Psoas muscle (tissue), 8 donors: Measurements from ENCODE around the gene UGT1A6. TPM values are rescaled to one million over a fixed set of nuclear protein-coding genes. Genes with fewer than 3 reads are reported as not detected.

Experiments
- ATAC-seq, 4 donors: fragments of 200-7000 bp; cut with Tn5 transposase; one replicate each; pipeline ENCODE4 v1.9.1; 2020; ENCODE audit warnings: moderate library complexity in 3 of 4, mild to moderate bottlenecking in 2 of 4
- DNase-seq, 2 donors: peaks; one replicate each; pipeline ENCODE4 v3.0.0-alpha.2; 2020
- H3K27ac ChIP-seq: fragments of 200-600 bp; one replicate; pipeline ENCODE4 v1.8.0; 2022
- H3K27me3 ChIP-seq, 3 donors: fragments of 200-600 bp in 1 of 3; one replicate each; pipeline versions ENCODE4 v1.6.1 to v1.8.0; 2013 to 2022; ENCODE audit warnings: low read length in 2 of 3, mild to moderate bottlenecking in 2 of 3, moderate library complexity in 1 of 3; ENCODE audit not compliant: insufficient read depth in 3 of 3
- H3K36me3 ChIP-seq, 2 donors: fragments of 200-600 bp in 1 of 2; one replicate each; pipeline versions ENCODE4 v1.6.1 to v1.8.0; 2013 to 2022; ENCODE audit warnings: low read depth in 1 of 2, mild to moderate bottlenecking in 1 of 2, moderate library complexity in 1 of 2; ENCODE audit not compliant: insufficient read depth in 1 of 2
- H3K4me1 ChIP-seq: fragments of 200-600 bp; one replicate; pipeline ENCODE4 v1.8.0; 2022
- H3K4me3 ChIP-seq: fragments of 200-600 bp; one replicate; pipeline ENCODE4 v1.8.0; 2022; ENCODE audit warnings: mild to moderate bottlenecking
- H3K9me3 ChIP-seq: fragments of 200-600 bp; one replicate; pipeline ENCODE4 v1.8.0; 2022
- WGBS, 3 donors: extraction: QIAGEN DNeasy Blood & Tissue Kit; methylation state at CpG; one replicate each; pipeline versions ENCODE4 v1.1.6 to v1.1.7; 2013; 5-methylcytosine and 5-hydroxymethylcytosine counted together
- intact Hi-C, 2 donors: fragments of 100-400 bp; cut with DNase I; formaldehyde crosslinking; loops; one replicate each; pipeline versions ENCODE4 v1.11.0 to v1.14.2; 2022
- polyA plus RNA-seq, 3 donors: library from polyadenylated mRNA; stranded (reverse); fragments of 200-250 nt; gene quantifications; one replicate each; pipeline ENCODE4 v1.2.3, GENCODE V29; 2013
- total RNA-seq, 4 donors: library from RNA; stranded (reverse); fragmentation: NEBNext Ultra II Directional in 2 of 4; extraction: Animal tissue kit (Norgen Biotek cat#: 25700) in 2 of 4; gene quantifications; one replicate each; pipeline versions ENCODE4 v1.2.1 to v1.2.4, GENCODE V29; 2021 to 2023
- TF ChIP-seq, protein P1 (sequence below): fragments of 200-600 bp; IDR thresholded peaks from one replicate; pipeline ENCODE4 v1.8.0; 2022; ENCODE audit warnings: antibody characterized with exemption
- donor health status: healthy with polysubstance abuse.
- donor health status: DM: no; HTN: no; CAD: no; lungs with moderate emphysema.
- donor health status: Bipolar disorder and iron deficiency.
- donor health status: healthy.
- donor health status: DM: yes; HTN: yes; CAD: no.
- donor health status: DM: no; HTN: no; CAD: no.
- donor health status: DM: no; HTN: no; CAD: no.
- donor health status: DM: yes; HTN: yes; CAD: no.

Gene UGT1A6
- total and polyA plus RNA-seq, 7 donors, result not detected

DNA sequence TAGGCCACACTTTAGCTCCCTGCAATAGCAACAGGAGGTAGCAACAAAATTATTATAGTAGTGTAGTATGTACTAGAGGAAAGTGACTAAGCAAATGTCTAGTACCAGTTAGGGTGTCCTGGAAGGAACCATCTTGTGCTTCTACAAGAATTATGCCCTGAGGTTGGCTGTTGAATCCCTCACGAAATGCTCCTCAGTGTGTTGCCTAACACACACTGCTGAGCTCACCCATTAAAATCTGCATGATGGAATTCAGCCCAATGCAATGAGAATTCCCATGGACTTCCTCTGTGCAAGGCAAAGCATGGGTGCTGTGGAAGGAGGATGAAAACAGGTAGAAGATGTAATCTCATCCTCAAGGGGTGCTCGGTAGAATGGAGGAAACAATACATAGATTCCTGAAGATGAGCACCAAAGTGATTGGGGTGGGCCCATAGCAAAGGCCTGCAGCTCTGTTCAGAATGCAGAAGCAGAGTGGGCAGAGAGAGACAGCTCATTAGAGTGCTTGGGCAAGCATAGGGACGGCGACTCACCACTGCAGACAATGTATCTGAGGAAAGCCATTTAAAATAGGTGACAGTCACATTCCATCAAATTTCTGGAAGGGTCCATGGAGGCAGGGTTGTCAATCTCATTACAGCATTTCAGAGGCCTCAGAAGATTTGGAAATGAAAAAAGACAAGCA, 12.2 kb upstream of the UGT1A6 start:
- Histone ChIP-seq H3K4me1 (no peaks in the 10 kb centered on the region), H3K36me3 (no peaks in the 10 kb centered on the region), H3K27ac (no peak overlapping the region), H3K4me3 (no peak overlapping the region), H3K9me3 (no peaks in the 10 kb centered on the region), H3K27me3 (no peaks in the 10 kb centered on the region)
- WGBS, 3 donors, result 76 to 91% (median 90%) methylated on average over 4 of the region's 4 CpGs
- ATAC-seq (no peak), DNase-seq (no peak)
- TF ChIP-seq, protein P1, sequence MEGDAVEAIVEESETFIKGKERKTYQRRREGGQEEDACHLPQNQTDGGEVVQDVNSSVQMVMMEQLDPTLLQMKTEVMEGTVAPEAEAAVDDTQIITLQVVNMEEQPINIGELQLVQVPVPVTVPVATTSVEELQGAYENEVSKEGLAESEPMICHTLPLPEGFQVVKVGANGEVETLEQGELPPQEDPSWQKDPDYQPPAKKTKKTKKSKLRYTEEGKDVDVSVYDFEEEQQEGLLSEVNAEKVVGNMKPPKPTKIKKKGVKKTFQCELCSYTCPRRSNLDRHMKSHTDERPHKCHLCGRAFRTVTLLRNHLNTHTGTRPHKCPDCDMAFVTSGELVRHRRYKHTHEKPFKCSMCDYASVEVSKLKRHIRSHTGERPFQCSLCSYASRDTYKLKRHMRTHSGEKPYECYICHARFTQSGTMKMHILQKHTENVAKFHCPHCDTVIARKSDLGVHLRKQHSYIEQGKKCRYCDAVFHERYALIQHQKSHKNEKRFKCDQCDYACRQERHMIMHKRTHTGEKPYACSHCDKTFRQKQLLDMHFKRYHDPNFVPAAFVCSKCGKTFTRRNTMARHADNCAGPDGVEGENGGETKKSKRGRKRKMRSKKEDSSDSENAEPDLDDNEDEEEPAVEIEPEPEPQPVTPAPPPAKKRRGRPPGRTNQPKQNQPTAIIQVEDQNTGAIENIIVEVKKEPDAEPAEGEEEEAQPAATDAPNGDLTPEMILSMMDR, result no peak
- intact Hi-C loops, result no loop called here

DNA sequence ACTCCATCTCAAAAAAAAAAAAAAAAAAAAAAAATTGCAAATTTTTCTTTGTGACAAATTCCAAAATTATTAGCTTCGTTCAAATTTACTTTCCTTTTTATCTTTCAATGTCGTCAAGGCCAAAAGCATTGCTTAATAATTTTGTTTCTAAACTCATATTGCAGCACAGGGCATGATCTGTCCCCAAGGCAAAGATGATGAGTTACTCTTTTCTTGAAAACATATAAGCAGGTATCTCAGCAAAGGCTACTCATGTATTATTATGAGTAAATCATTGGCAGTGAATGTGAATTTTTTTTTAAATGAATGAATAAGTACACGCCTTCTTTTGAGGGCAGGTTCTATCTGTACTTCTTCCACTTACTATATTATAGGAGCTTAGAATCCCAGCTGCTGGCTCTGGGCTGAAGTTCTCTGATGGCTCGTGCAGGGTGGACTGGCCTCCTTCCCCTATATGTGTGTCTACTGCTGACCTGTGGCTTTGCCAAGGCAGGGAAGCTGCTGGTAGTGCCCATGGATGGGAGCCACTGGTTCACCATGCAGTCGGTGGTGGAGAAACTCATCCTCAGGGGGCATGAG, 11.1 kb upstream of the UGT1A6 start, which contains the start of gene UGT1A7:
TSS of gene UGT1A7 (plus strand) at position 381 of the 579 bp plus-strand sequence. CDS start at position 418, 37 bp downstream.
- no peaks in the 10 kb centered on the region for H3K4me1 ChIP-seq
- DNase-seq (no peak), ATAC-seq (no peak)
- no peaks in the 10 kb centered on the region for H3K9me3 ChIP-seq
- no peak within 1 kb of the TSS for H3K4me3 ChIP-seq
- WGBS, 3 donors, result 68 to 74% (median 69%) methylated on average over 5 of the region's 5 CpGs
- H3K27ac ChIP-seq, result no peak within 1 kb of the TSS
- peaks cover 0 to 2% (median 0%) of the 10 kb centered on the region in 3 donors for H3K27me3 ChIP-seq
- intact Hi-C loops, result no loop called here
- H3K36me3 ChIP-seq, result no peaks in the 10 kb centered on the region
- TF ChIP-seq, protein P1, result no peak

DNA sequence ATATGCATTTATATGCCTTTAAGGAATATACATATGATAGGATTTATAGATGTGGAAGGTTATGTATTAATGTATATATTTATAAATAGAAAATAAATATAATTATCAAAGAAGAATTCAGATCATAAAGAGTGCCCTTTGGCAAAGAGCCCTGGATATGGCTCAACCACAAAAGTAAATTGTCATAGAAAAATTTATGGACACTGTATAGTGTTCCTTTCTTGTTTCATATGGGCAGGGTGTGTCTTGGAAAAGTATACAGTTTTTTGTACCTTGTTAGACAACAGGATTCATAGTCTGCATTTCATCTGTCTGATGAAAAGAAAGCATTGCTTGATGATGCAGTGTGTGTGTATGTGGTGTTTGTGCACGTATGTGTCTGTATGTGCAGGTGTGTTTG, 8.1 kb upstream of the UGT1A6 start:
- H3K36me3 ChIP-seq, result no peaks in the 10 kb centered on the region
- no peaks in the 10 kb centered on the region for H3K9me3 ChIP-seq
- intact Hi-C loops, result no loop called here
- H3K27me3 ChIP-seq, result peaks cover 0 to 4% (median 0%) of the 10 kb centered on the region in 3 donors
- no peak for DNase-seq
- 68 to 76% (median 75%) methylated on average over 1 of the region's 1 CpG for WGBS, 3 donors
- no peaks in the 10 kb centered on the region for H3K4me1 ChIP-seq
- no peak for ATAC-seq
- TF ChIP-seq, protein P1, result no peak
- H3K27ac ChIP-seq, result no peak overlapping the region
- H3K4me3 ChIP-seq, result no peak overlapping the region

DNA sequence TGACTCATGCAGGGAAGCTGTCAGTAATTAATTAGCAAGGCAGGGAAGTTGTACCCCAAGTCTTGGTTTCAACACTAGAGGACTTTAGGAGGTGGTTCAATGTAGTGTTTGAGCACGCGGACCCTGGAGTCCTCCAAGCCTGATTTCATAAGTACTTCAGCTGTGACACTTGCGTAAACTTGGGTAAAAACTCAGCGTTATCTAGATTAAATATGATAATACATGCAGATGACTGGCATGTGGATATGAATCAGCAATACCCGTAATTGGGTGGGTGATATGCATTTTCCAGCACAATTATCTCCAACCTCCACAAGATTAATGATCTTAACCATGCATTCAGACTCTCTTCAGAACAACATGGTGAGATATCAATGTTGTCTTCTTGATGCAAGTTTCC, 5.8 kb upstream of the UGT1A6 start:
- H3K9me3 ChIP-seq, result no peaks in the 10 kb centered on the region
- H3K36me3 ChIP-seq, result no peaks in the 10 kb centered on the region
- WGBS, 3 donors, result 82 to 93% (median 85%) methylated on average over 5 of the region's 5 CpGs
- H3K27ac ChIP-seq, result no peak overlapping the region
- TF ChIP-seq, protein P1, result no peak
- H3K4me1 ChIP-seq, result no peaks in the 10 kb centered on the region
- no peak for ATAC-seq
- H3K4me3 ChIP-seq, result no peak overlapping the region
- intact Hi-C loops, result no loop called here
- DNase-seq, result no peak
- H3K27me3 ChIP-seq, result peaks cover 0 to 4% (median 0%) of the 10 kb centered on the region in 3 donors
